T-helper 1 cell treated with Interleukin-12 subunit alpha and Interleukin-12 subunit beta and Interleukin-4 antibody, amounts not matched to agents 30 μg/mL and 1 μg/mL, for 36 hours (primary cell): ENCODE measurements around the gene HIF1AN.
A peak's percentile ranks its signal among the peaks of the same experiment; 100 is the strongest.

Experiments
- H3K27ac Mint-ChIP-seq: one replicate; pipeline ENCODE4 v1.8.0; 2021; ENCODE audit warnings: mild to moderate bottlenecking, mixed read lengths
- H3K27me3 Mint-ChIP-seq: one replicate; pipeline ENCODE4 v1.8.0; 2021; ENCODE audit warnings: low read depth, mixed read lengths
- H3K36me3 Mint-ChIP-seq: one replicate; pipeline ENCODE4 v1.8.0; 2021; ENCODE audit warnings: low read depth, mixed read lengths
- H3K4me1 Mint-ChIP-seq: one replicate; pipeline ENCODE4 v1.8.0; 2021; ENCODE audit warnings: low read depth, mixed read lengths
- H3K4me3 Mint-ChIP-seq: one replicate; pipeline ENCODE4 v1.8.0; 2021; ENCODE audit warnings: mild to moderate bottlenecking, moderate library complexity, mixed read lengths
- H3K9me3 Mint-ChIP-seq: one replicate; pipeline ENCODE4 v1.8.0; 2021; ENCODE audit warnings: mixed read lengths

HIF1AN gene

GRCh38 chr10:100529475-100530298, 6.1 kb upstream of the HIF1AN start, which contains the start of gene NDUFB8:
Gene NDUFB8, minus strand, starts transcription at chr10:100529871. Its CDS starts 20 bp downstream, at chr10:100529851.
- Mint-ChIP-seq H3K27ac (peak within 1 kb of the TSS; percentile 94), H3K4me1 (peaks cover 20% of the 10 kb centered on the region), H3K36me3 (peaks cover 28% of the 10 kb centered on the region), H3K9me3 (no peaks in the 10 kb centered on the region), H3K27me3 (no peaks in the 10 kb centered on the region), H3K4me3 (peak within 1 kb of the TSS; percentile 97)

- Mint-ChIP-seq H3K4me3 (no peak overlapping the region), H3K9me3 (no peaks in the 10 kb centered on the region), H3K4me1 (peaks cover 25% of the 10 kb centered on the region), H3K27ac (peak overlapping the region; percentile 24), H3K27me3 (no peaks in the 10 kb centered on the region), H3K36me3 (peaks cover 12% of the 10 kb centered on the region)
Observed at GRCh38 chr10:100531761-100532160, 4.0 kb upstream of the HIF1AN start.

GRCh38 chr10:100534726-100535125, 1.0 kb upstream of the HIF1AN start:
- Mint-ChIP-seq H3K9me3 (no peaks in the 10 kb centered on the region), H3K4me1 (peaks cover 37% of the 10 kb centered on the region), H3K36me3 (peaks cover 15% of the 10 kb centered on the region), H3K27ac (no peak overlapping the region), H3K4me3 (no peak overlapping the region), H3K27me3 (no peaks in the 10 kb centered on the region)

GRCh38 chr10:100535338-100535714, 417 bp upstream of the HIF1AN start:
- Mint-ChIP-seq H3K27me3 (no peaks in the 10 kb centered on the region), H3K27ac (no peak overlapping the region)

GRCh38 chr10:100537475-100537874, 1.7 kb downstream of the HIF1AN start:
- Mint-ChIP-seq H3K9me3 (no peaks in the 10 kb centered on the region), H3K4me3 (no peak overlapping the region), H3K36me3 (peaks cover 35% of the 10 kb centered on the region), H3K4me1 (peaks cover 34% of the 10 kb centered on the region), H3K27ac (peak overlapping the region; percentile 39), H3K27me3 (no peaks in the 10 kb centered on the region)

More at GRCh38 chr10:100535338-100535714, 417 bp upstream of the HIF1AN start:
- Mint-ChIP-seq H3K4me1 (peaks cover 33% of the 10 kb centered on the region), H3K36me3 (peaks cover 18% of the 10 kb centered on the region), H3K9me3 (no peaks in the 10 kb centered on the region), H3K4me3 (no peak overlapping the region)

GRCh38 chr10:100544950-100545349, 9.2 kb downstream of the HIF1AN start:
- Mint-ChIP-seq H3K27me3 (no peaks in the 10 kb centered on the region), H3K27ac (no peak overlapping the region), H3K36me3 (peaks cover 55% of the 10 kb centered on the region), H3K4me3 (no peak overlapping the region), H3K9me3 (no peaks in the 10 kb centered on the region), H3K4me1 (peaks cover 8% of the 10 kb centered on the region)

GRCh38 chr10:100551196-100551595, 15.5 kb downstream of the HIF1AN start:
- H3K4me3 Mint-ChIP-seq: no peak overlapping the region
- peaks cover 6% of the 10 kb centered on the region for H3K4me1 Mint-ChIP-seq
- no peaks in the 10 kb centered on the region for H3K27me3 Mint-ChIP-seq
- H3K9me3 Mint-ChIP-seq: no peaks in the 10 kb centered on the region
- peaks cover 29% of the 10 kb centered on the region for H3K36me3 Mint-ChIP-seq
- no peak overlapping the region for H3K27ac Mint-ChIP-seq

GRCh38 chr10:100551738-100552137, 16.0 kb downstream of the HIF1AN start:
- no peaks in the 10 kb centered on the region for H3K27me3 Mint-ChIP-seq
- H3K9me3 Mint-ChIP-seq: no peaks in the 10 kb centered on the region
- H3K4me1 Mint-ChIP-seq: peaks cover 5% of the 10 kb centered on the region
- H3K27ac Mint-ChIP-seq: no peak overlapping the region
- H3K36me3 Mint-ChIP-seq: peaks cover 29% of the 10 kb centered on the region
- H3K4me3 Mint-ChIP-seq: no peak overlapping the region

GRCh38 chr10:100553929-100554328, 18.2 kb downstream of the HIF1AN start:
- Mint-ChIP-seq H3K27ac (no peak overlapping the region), H3K4me3 (no peak overlapping the region), H3K27me3 (no peaks in the 10 kb centered on the region), H3K4me1 (peaks cover 10% of the 10 kb centered on the region), H3K9me3 (no peaks in the 10 kb centered on the region), H3K36me3 (peaks cover 22% of the 10 kb centered on the region)

- Mint-ChIP-seq H3K27me3 (no peaks in the 10 kb centered on the region), H3K4me3 (no peak overlapping the region), H3K4me1 (peaks cover 10% of the 10 kb centered on the region), H3K27ac (no peak overlapping the region), H3K9me3 (no peaks in the 10 kb centered on the region), H3K36me3 (peaks cover 17% of the 10 kb centered on the region)
Observed at GRCh38 chr10:100554902-100555301, 19.2 kb downstream of the HIF1AN start.

GRCh38 chr10:100560248-100560647, 24.5 kb downstream of the HIF1AN start:
- H3K27ac Mint-ChIP-seq: no peak overlapping the region
- H3K9me3 Mint-ChIP-seq: no peaks in the 10 kb centered on the region
- peaks cover 29% of the 10 kb centered on the region for H3K27me3 Mint-ChIP-seq
- peaks cover 23% of the 10 kb centered on the region for H3K36me3 Mint-ChIP-seq
- peaks cover 15% of the 10 kb centered on the region for H3K4me1 Mint-ChIP-seq
- H3K4me3 Mint-ChIP-seq: peak overlapping the region; percentile 4

GRCh38 chr10:100561005-100561404, 25.3 kb downstream of the HIF1AN start:
- H3K36me3 Mint-ChIP-seq: peaks cover 20% of the 10 kb centered on the region
- no peak overlapping the region for H3K4me3 Mint-ChIP-seq
- peaks cover 15% of the 10 kb centered on the region for H3K4me1 Mint-ChIP-seq
- no peak overlapping the region for H3K27ac Mint-ChIP-seq
- H3K9me3 Mint-ChIP-seq: no peaks in the 10 kb centered on the region
- peaks cover 30% of the 10 kb centered on the region for H3K27me3 Mint-ChIP-seq

GRCh38 chr10:100562008-100562672, 26.4 kb downstream of the HIF1AN start:
- Mint-ChIP-seq H3K27ac (no peak overlapping the region), H3K36me3 (peaks cover 15% of the 10 kb centered on the region), H3K4me1 (peaks cover 10% of the 10 kb centered on the region), H3K4me3 (no peak overlapping the region), H3K9me3 (no peaks in the 10 kb centered on the region), H3K27me3 (peaks cover 30% of the 10 kb centered on the region)

GRCh38 chr10:100565206-100565985, 29.7 kb downstream of the HIF1AN start:
- Mint-ChIP-seq H3K27me3 (peaks cover 30% of the 10 kb centered on the region), H3K9me3 (no peaks in the 10 kb centered on the region)

More at GRCh38 chr10:100565206-100565985, 29.7 kb downstream of the HIF1AN start:
- no peak overlapping the region for H3K27ac Mint-ChIP-seq
- peaks cover 9% of the 10 kb centered on the region for H3K36me3 Mint-ChIP-seq
- peaks cover 9% of the 10 kb centered on the region for H3K4me1 Mint-ChIP-seq
- H3K4me3 Mint-ChIP-seq: no peak overlapping the region
